ENCODE measurements around the gene DAGLA. TPM values are rescaled to one million over a fixed set of nuclear protein-coding genes. Genes with fewer than 3 reads are reported as not detected.

Gene DAGLA
- total and polyA plus RNA-seq, 12 donors = 0.44 to 4.2 (median 2.3) TPM

- Histone ChIP-seq H3K27ac (no peak overlapping the region), H3K4me1 (replicated peaks in 1 of 2) (no peaks in the 10 kb centered on the region), H3K9me3 (replicated peaks in 1 of 3) (no peaks in the 10 kb centered on the region), H3K36me3 (replicated peaks in 1 of 2) (no peaks in the 10 kb centered on the region), H3K4me3 (no peak overlapping the region), H3K27me3 (no peaks in the 10 kb centered on the region)
- TF ChIP-seq POLR2A (IDR thresholded peaks at IDR 0.05) = no peak
- TF ChIP-seq, protein P1, sequence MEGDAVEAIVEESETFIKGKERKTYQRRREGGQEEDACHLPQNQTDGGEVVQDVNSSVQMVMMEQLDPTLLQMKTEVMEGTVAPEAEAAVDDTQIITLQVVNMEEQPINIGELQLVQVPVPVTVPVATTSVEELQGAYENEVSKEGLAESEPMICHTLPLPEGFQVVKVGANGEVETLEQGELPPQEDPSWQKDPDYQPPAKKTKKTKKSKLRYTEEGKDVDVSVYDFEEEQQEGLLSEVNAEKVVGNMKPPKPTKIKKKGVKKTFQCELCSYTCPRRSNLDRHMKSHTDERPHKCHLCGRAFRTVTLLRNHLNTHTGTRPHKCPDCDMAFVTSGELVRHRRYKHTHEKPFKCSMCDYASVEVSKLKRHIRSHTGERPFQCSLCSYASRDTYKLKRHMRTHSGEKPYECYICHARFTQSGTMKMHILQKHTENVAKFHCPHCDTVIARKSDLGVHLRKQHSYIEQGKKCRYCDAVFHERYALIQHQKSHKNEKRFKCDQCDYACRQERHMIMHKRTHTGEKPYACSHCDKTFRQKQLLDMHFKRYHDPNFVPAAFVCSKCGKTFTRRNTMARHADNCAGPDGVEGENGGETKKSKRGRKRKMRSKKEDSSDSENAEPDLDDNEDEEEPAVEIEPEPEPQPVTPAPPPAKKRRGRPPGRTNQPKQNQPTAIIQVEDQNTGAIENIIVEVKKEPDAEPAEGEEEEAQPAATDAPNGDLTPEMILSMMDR (IDR thresholded peaks at IDR 0.05) = no peak
- WGBS, 4 donors = 77 to 88% (median 83%) methylated on average over 7 to 13 of the region's 13 CpGs
- intact Hi-C loops (cut with DNase I) = no loop called here
- no peak for DNase-seq
Measured at GRCh38 chr11:61760946-61761345, 80.8 kb downstream of the DAGLA start.

GRCh38 chr11:61761440-61762222, 81.4 kb downstream of the DAGLA start:
- no peaks in the 10 kb centered on the region for H3K9me3 ChIP-seq (replicated peaks in 1 of 3)

GRCh38 chr11:61762223-61762615, 82.0 kb downstream of the DAGLA start:
- Histone ChIP-seq H3K36me3 (replicated peaks in 1 of 2) (no peaks in the 10 kb centered on the region), H3K4me1 (replicated peaks in 1 of 2) (no peaks in the 10 kb centered on the region), H3K9me3 (replicated peaks in 1 of 3) (no peaks in the 10 kb centered on the region), H3K27ac (no peak overlapping the region), H3K4me3 (no peak overlapping the region), H3K27me3 (no peaks in the 10 kb centered on the region)
- TF ChIP-seq POLR2A (IDR thresholded peaks at IDR 0.05) = no peak
- TF ChIP-seq, protein P1 (IDR thresholded peaks at IDR 0.05) = no peak
- DNase-seq = no peak
- intact Hi-C loops (cut with DNase I) = no loop called here
- WGBS, 4 donors = 68 to 75% (median 69%) methylated on average over 10 of the region's 10 CpGs

More at GRCh38 chr11:61761440-61762222, 81.4 kb downstream of the DAGLA start:
- Histone ChIP-seq H3K36me3 (replicated peaks in 1 of 2) (no peaks in the 10 kb centered on the region), H3K27ac (no peak overlapping the region), H3K4me1 (replicated peaks in 1 of 2) (no peaks in the 10 kb centered on the region), H3K4me3 (no peak overlapping the region), H3K27me3 (no peaks in the 10 kb centered on the region)
- WGBS, 4 donors = 78 to 82% (median 80%) methylated on average over 10 to 11 of the region's 11 CpGs
- intact Hi-C loops (cut with DNase I) = no loop called here
- DNase-seq = no peak
- TF ChIP-seq, protein P1 (IDR thresholded peaks at IDR 0.05) = no peak
- TF ChIP-seq POLR2A (IDR thresholded peaks at IDR 0.05) = no peak

- Histone ChIP-seq H3K4me1 (replicated peaks in 1 of 2) (no peaks in the 10 kb centered on the region), H3K36me3 (replicated peaks in 1 of 2) (no peaks in the 10 kb centered on the region), H3K4me3 (no peak overlapping the region), H3K9me3 (replicated peaks in 1 of 3) (no peaks in the 10 kb centered on the region), H3K27me3 (no peaks in the 10 kb centered on the region), H3K27ac (no peak overlapping the region)
- intact Hi-C loops (cut with DNase I) = no loop called here
- TF ChIP-seq, protein P1 (IDR thresholded peaks at IDR 0.05) = no peak
- TF ChIP-seq POLR2A (IDR thresholded peaks at IDR 0.05) = no peak
- WGBS, 4 donors = 45 to 65% (median 53%) methylated on average over 9 to 15 of the region's 15 CpGs
- no peak for DNase-seq
Measured at GRCh38 chr11:61762798-61763197, 82.6 kb downstream of the DAGLA start.
